BLaER1 (cell line): Measurements from ENCODE around the gene LUZP1.

ENCODE experiments used
- H3K27ac ChIP-seq: shearing (Covaris generic); formaldehyde crosslinking; 2 replicates; pipeline ENCODE4 v1.8.1; 2022
- H3K27me3 ChIP-seq: shearing (Covaris generic); formaldehyde crosslinking; 2 replicates; pipeline ENCODE4 v1.8.1; 2022
- H3K36me3 ChIP-seq: shearing (Covaris generic); formaldehyde crosslinking; 2 replicates; pipeline ENCODE4 v1.8.1; 2022
- H3K4me1 ChIP-seq: shearing (Covaris generic); formaldehyde crosslinking; 2 replicates; pipeline ENCODE4 v1.8.1; 2022
- H3K4me2 ChIP-seq: shearing (Covaris generic); formaldehyde crosslinking; 2 replicates; pipeline ENCODE4 v1.8.1; 2022
- H3K4me3 ChIP-seq: shearing (Covaris generic); formaldehyde crosslinking; 2 replicates; pipeline ENCODE4 v1.8.1; 2022
- H3K9ac ChIP-seq: shearing (Covaris generic); formaldehyde crosslinking; 2 replicates; pipeline ENCODE4 v1.8.1; 2022
- H3K9me3 ChIP-seq: shearing (Covaris generic); formaldehyde crosslinking; 2 replicates; pipeline ENCODE4 v1.8.1; 2022
- H4K20me1 ChIP-seq: shearing (Covaris generic); formaldehyde crosslinking; 2 replicates; pipeline ENCODE4 v1.8.1; 2022
- Cebpa-rat ChIP-seq: shearing (Covaris generic); IDR thresholded peaks from 2 replicates; pipeline ENCODE4 v1.8.1; 2022

The LUZP1 gene

DNA sequence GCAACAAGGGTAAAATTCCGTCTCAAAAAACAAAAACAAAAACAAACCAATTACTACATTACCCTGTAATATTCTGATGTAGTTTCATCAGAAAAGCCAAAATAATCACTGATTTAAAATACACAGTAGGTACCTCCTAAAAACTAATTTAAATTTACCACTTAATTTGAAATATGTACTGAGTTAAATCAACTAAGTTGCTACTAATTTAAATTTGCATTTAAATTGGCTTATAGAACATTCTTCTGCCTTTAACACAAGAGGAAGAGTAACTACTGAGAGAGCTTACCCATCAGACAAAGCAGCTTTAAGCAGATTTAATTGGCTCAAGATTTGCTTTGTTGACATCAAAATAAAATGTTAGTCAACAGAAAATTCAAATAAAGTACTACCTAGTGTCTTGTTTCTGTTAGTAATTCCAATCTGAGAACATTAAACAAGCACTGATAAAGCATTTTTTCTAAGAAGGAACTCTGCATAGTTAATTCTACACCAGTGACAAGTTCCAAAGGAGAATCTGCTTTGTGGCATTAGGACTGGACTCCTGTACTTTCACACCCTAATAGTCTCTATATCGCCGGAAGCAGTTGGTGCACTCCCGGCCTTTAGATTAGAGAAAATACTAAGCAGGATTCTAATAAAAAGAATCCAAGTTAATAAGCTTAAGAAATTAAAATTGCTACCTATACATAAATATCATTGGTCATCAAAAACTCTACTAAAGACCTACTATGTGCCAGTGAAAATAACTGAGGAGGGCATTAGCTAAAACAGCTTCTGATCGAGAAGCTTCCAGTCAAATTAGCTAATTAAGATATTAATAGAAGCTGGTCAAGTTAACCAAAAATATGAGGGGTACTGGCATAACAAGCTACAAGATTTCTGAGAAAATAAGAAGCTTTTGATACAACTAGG lies 8.4 kb downstream of the LUZP1 start:
- Histone ChIP-seq H4K20me1 (peaks cover 100% of the 10 kb centered on the region), H3K9ac (no peak overlapping the region), H3K4me1 (peaks cover 2% of the 10 kb centered on the region; the same call in 1 of the 2 replicates), H3K4me3 (no peak overlapping the region), H3K27me3 (no peaks in the 10 kb centered on the region), H3K36me3 (0 out of 2 replicates have a peak, but pooled peaks cover 4% of the 10 kb centered on the region), H3K9me3 (no peaks in the 10 kb centered on the region), H3K27ac (no peak overlapping the region), H3K4me2 (no peak overlapping the region)
- no peak for TF ChIP-seq Cebpa-rat

DNA sequence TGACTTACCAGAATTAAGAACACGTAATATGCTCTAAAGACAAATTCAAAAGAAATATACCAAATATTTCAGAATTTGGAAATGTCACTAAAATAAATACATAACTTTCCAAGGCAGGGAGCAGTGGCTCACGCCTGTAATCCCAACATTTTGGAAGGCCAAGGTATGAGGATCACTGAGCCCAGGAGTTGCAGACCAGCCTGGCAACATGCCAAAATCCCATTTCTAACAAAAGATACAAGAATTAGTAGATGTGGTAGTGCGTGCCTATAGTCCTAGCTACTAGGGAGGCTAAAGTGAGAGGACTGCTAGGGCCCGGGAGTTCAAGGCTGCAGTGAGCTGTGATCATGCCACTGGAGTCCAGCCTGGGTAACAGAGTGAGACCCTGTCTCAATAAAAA lies 11.7 kb downstream of the LUZP1 start:
- Histone ChIP-seq H3K9ac (no peak overlapping the region), H3K4me1 (no peaks in the 10 kb centered on the region), H3K9me3 (no peaks in the 10 kb centered on the region), H3K27me3 (no peaks in the 10 kb centered on the region), H3K27ac (no peak overlapping the region), H3K4me3 (no peak overlapping the region), H3K36me3 (peaks cover 8% of the 10 kb centered on the region; the same call in 1 of the 2 replicates), H4K20me1 (peaks cover 100% of the 10 kb centered on the region), H3K4me2 (no peak overlapping the region)
- TF ChIP-seq Cebpa-rat = no peak

DNA sequence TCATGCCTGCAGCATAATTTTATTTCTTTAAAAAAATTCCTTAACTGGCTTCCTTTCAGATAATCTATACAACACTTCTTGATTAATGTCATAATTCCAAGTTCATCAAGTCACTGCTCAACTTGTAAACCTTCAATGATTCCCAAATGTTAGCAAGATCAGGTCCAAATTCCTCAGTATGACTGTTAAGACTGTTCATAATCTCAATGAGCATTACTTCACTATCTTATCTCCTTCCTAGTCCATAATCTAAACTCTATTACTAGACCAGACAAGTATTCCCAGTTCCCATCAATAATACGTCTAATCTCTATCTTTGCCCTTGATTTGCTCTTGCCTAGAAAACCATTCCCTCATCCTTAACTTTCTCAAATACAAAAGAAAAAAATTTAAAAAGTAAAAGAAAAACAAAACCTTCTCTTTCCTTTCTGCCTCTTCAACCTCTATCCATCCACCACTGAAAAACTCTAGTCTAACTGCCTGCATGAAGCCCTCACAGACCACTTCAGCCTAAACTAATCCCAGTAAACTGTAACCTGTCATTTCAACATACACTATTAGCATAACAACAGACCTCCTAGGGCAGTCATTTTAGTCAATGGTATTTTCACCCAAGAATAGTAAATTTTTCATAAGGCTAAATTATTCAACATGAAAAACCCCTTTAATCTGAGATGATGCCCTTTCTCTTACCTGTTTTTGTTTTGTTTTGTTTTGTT lies 15.5 kb downstream of the LUZP1 start:
- Histone ChIP-seq H3K36me3 (peaks cover 8% of the 10 kb centered on the region; the same call in 1 of the 2 replicates), H3K9ac (no peak overlapping the region), H4K20me1 (peaks cover 100% of the 10 kb centered on the region), H3K27me3 (no peaks in the 10 kb centered on the region), H3K9me3 (no peaks in the 10 kb centered on the region), H3K4me1 (no peaks in the 10 kb centered on the region), H3K4me3 (no peak overlapping the region), H3K4me2 (no peak overlapping the region), H3K27ac (no peak overlapping the region)
- TF ChIP-seq Cebpa-rat = no peak

GRCh38 chr1:23150742-23151141 lies 17.9 kb downstream of the LUZP1 start:
- no peaks in the 10 kb centered on the region for H3K9me3 ChIP-seq
- H3K4me1 ChIP-seq = no peaks in the 10 kb centered on the region
- no peaks in the 10 kb centered on the region for H3K27me3 ChIP-seq
- H3K9ac ChIP-seq = no peak overlapping the region
- no peak overlapping the region for H3K4me3 ChIP-seq
- no peak overlapping the region for H3K27ac ChIP-seq
- peaks cover 23% of the 10 kb centered on the region for H3K36me3 ChIP-seq
- TF ChIP-seq Cebpa-rat = no peak
- no peak overlapping the region for H3K4me2 ChIP-seq
- peaks cover 100% of the 10 kb centered on the region for H4K20me1 ChIP-seq

DNA sequence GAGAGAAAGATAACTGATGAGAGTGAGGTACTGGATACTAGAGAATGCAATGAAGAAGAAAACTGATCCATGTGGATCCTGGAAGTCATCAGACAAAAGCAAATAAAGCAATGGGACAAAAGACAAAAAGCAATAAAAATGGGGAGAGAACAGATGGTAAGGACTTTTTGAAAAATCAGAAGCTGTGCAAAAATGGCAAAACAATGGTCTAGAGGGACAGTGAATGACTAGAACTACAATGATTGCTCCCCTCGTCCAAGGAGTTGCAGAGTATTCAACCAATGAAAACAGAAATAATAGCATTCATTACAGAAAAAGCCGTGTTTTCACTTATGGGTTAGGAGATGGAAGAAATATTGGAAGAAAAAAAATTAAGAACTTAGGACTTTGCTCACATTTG lies 18.5 kb downstream of the LUZP1 start:
- no peaks in the 10 kb centered on the region for H3K4me1 ChIP-seq
- no peak overlapping the region for H3K9ac ChIP-seq
- H3K27ac ChIP-seq = no peak overlapping the region
- peaks cover 100% of the 10 kb centered on the region for H4K20me1 ChIP-seq
- no peak for TF ChIP-seq Cebpa-rat
- no peak overlapping the region for H3K4me3 ChIP-seq
- no peaks in the 10 kb centered on the region for H3K9me3 ChIP-seq
- no peaks in the 10 kb centered on the region for H3K27me3 ChIP-seq
- H3K36me3 ChIP-seq = peaks cover 23% of the 10 kb centered on the region
- no peak overlapping the region for H3K4me2 ChIP-seq

- no peaks in the 10 kb centered on the region for H3K27me3 ChIP-seq
- H3K4me1 ChIP-seq = no peaks in the 10 kb centered on the region
- H4K20me1 ChIP-seq = peaks cover 100% of the 10 kb centered on the region
- H3K9me3 ChIP-seq = no peaks in the 10 kb centered on the region
- no peak for TF ChIP-seq Cebpa-rat
- no peak overlapping the region for H3K4me2 ChIP-seq
- H3K9ac ChIP-seq = no peak overlapping the region
- H3K27ac ChIP-seq = no peak overlapping the region
- peaks cover 25% of the 10 kb centered on the region for H3K36me3 ChIP-seq
- no peak overlapping the region for H3K4me3 ChIP-seq
These were observed 19.5 kb downstream of the LUZP1 start for GRCh38 chr1:23149114-23149513.

DNA sequence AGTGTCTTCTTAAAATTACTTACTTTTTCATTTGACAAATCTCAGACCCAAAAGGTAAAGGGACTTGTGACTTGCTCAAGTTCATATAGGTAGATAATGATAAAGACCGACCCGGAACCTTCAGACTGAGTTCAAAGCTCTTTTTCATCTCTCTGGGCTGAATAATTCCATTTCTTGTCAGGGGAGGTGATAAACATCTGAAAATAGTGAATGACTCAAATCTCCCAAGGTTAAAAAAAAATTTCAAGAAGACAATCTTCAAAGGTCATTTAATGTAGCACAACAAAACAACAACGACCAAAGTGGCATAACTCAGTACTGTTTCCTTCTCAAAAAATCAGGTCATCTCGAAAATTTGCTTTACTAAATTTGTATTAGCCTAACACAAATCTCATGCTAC lies 20.6 kb downstream of the LUZP1 start:
- peaks cover 100% of the 10 kb centered on the region for H4K20me1 ChIP-seq
- no peaks in the 10 kb centered on the region for H3K4me1 ChIP-seq
- H3K4me3 ChIP-seq = no peak overlapping the region
- H3K9ac ChIP-seq = no peak overlapping the region
- no peak overlapping the region for H3K4me2 ChIP-seq
- H3K9me3 ChIP-seq = no peaks in the 10 kb centered on the region
- H3K27ac ChIP-seq = no peak overlapping the region
- no peaks in the 10 kb centered on the region for H3K27me3 ChIP-seq
- H3K36me3 ChIP-seq = peaks cover 25% of the 10 kb centered on the region
- no peak for TF ChIP-seq Cebpa-rat

DNA sequence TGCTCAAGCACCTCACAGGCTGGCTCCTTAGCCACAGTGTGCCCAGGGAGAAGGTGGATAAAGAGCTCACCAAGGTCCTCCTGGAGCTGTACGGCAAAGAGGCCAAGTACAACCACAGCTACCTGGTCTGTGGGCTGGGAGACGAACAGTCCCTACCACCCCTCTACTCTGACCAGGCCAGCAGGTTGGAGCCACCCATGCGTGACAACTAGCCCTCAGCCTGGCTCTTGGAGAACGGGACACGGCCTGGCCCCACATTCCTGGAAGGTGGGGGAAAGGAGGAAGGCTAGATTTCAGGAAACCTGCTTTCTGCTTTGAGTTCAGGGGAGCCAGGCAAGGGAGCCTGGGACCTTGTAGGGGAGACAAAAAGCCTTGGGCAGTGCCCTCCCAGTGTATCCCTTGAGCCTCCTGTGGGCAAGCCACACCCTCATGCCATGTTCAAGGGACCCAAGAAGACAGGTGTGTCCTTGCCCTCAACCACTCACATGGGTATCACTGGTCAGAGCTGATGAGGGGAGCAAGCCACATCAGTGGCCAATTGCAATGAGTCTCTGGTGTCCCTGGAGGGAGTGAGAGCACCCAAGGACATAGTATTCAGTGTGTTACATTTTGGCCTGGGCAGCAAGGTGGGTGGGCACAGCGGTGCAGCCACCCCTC lies 27.6 kb downstream of the LUZP1 start:
- H3K4me3 ChIP-seq = no peak overlapping the region
- H3K4me2 ChIP-seq = no peak overlapping the region
- H3K9ac ChIP-seq = no peak overlapping the region
- H3K4me1 ChIP-seq = no peaks in the 10 kb centered on the region
- H3K27me3 ChIP-seq = no peaks in the 10 kb centered on the region
- H3K27ac ChIP-seq = no peak overlapping the region
- peaks cover 35% of the 10 kb centered on the region for H3K36me3 ChIP-seq
- no peak for TF ChIP-seq Cebpa-rat
- H4K20me1 ChIP-seq = peaks cover 100% of the 10 kb centered on the region
- H3K9me3 ChIP-seq = no peaks in the 10 kb centered on the region

GRCh38 chr1:23135268-23135667 lies 33.4 kb downstream of the LUZP1 start:
- Histone ChIP-seq H3K9ac (no peak overlapping the region), H3K4me1 (no peaks in the 10 kb centered on the region), H3K27me3 (no peaks in the 10 kb centered on the region), H3K9me3 (no peaks in the 10 kb centered on the region), H3K4me2 (no peak overlapping the region), H3K4me3 (no peak overlapping the region), H4K20me1 (peaks cover 100% of the 10 kb centered on the region), H3K36me3 (peaks cover 17% of the 10 kb centered on the region), H3K27ac (no peak overlapping the region)
- no peak for TF ChIP-seq Cebpa-rat
